BLaER1 treated with 17β-estradiol and CSF1 and Interleukin-3, amounts not matched to agents 10 nM and 100 nM (cell line): Measurements from ENCODE around the gene SLC2A10.
"Not testable (repeated sequence)": the region's sequence is repeated elsewhere in the genome, so short reads cannot be mapped to it uniquely, and the experiment has no call there.

Experiments used
- H3K27ac ChIP-seq, 11 experiments: shearing (Covaris generic); formaldehyde crosslinking; 2 replicates each; pipeline ENCODE4 v1.8.1; 2022
- H3K27me3 ChIP-seq, 11 experiments: shearing (Covaris generic); formaldehyde crosslinking; 2 replicates each; pipeline ENCODE4 v1.8.1; 2022
- H3K36me3 ChIP-seq, 11 experiments: shearing (Covaris generic); formaldehyde crosslinking; 2 replicates each; pipeline ENCODE4 v1.8.1; 2022
- H3K4me1 ChIP-seq, 10 experiments: shearing (Covaris generic); formaldehyde crosslinking; 2 replicates each; pipeline ENCODE4 v1.8.1; 2022
- H3K4me2 ChIP-seq, 11 experiments: shearing (Covaris generic); formaldehyde crosslinking; 2 replicates each; pipeline ENCODE4 v1.8.1; 2022
- H3K4me3 ChIP-seq, 10 experiments: shearing (Covaris generic); formaldehyde crosslinking; 2 replicates each; pipeline ENCODE4 v1.8.1; 2022
- H3K9ac ChIP-seq, 11 experiments: shearing (Covaris generic); formaldehyde crosslinking; 2 replicates each; pipeline ENCODE4 v1.8.1; 2022
- H3K9me3 ChIP-seq, 11 experiments: shearing (Covaris generic); formaldehyde crosslinking; replicated peaks in 1 of 11; 2 replicates each; pipeline ENCODE4 v1.8.1; 2022
- H4K20me1 ChIP-seq, 11 experiments: shearing (Covaris generic); formaldehyde crosslinking; 2 replicates each; pipeline ENCODE4 v1.8.1; 2022
- Cebpa-rat ChIP-seq, 11 experiments: shearing (Covaris generic); IDR thresholded peaks; 2 replicates each; pipeline ENCODE4 v1.8.1; 2022

Gene SLC2A10

DNA sequence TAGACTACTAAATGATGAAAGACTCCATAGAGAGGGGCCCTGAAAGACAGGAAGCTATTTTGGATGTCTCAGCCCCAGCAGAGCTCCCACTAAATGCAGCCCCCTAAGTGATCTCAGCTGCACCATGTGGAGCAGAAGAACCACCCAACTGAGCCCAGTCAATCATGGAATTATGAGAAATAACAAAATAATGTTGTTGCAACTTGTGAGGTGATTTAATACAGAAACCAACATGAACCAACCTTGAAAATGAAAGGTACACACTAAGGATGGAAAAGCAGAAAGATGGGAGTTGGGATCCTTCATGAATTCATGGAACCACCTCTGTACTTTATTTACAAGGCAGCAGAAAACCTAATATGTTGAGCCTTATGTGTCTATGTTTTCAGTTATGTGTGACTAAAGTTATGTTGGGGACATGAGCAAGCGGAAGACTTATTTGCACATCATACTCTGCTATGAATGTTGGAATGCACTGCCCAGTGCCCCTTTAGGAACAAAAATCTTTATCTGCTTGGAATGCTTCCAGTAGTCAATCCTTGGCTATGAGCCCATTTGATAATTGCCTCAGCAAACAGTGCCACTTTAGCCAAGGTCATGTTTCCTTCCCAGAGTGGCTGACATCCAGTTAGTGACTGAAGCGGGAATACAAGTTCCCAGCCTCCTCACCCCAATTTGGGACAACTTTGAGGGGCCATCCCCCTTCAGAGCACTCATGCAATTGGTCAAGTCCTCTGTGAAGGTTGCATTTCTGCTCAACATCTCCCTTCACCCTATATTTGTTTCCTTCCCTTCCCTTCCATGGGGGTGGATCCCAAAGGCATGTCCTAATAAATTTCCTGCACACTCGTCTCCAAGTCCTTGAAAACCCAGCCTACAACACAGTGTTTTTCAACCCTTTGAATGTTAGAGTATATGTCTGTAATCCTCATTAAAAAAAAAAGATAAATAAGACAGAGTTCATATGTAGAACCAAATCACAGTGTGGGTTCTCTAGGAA lies 38.6 kb upstream of the SLC2A10 start:
- peaks cover 20 to 44% (median 33%) of the 10 kb centered on the region in 11 experiments for H3K9me3 ChIP-seq
- TF ChIP-seq Cebpa-rat (IDR thresholded peaks at IDR 0.05) = no peak
- no peak overlapping the region for H3K27ac ChIP-seq
- H3K4me3 ChIP-seq = no peak overlapping the region
- no peak overlapping the region for H3K9ac ChIP-seq
- peaks cover 6 to 27% (median 20%) of the 10 kb centered on the region in 10 experiments for H3K4me1 ChIP-seq
- no peaks in the 10 kb centered on the region for H3K27me3 ChIP-seq
- H3K36me3 ChIP-seq = peaks cover 0 to 15% (median 0%) of the 10 kb centered on the region in 11 experiments; a peak in 5 of 22 replicates
- no peak overlapping the region for H3K4me2 ChIP-seq
- peaks cover 0 to 15% (median 0%) of the 10 kb centered on the region in 11 experiments; a peak in 5 of 22 replicates for H4K20me1 ChIP-seq

DNA sequence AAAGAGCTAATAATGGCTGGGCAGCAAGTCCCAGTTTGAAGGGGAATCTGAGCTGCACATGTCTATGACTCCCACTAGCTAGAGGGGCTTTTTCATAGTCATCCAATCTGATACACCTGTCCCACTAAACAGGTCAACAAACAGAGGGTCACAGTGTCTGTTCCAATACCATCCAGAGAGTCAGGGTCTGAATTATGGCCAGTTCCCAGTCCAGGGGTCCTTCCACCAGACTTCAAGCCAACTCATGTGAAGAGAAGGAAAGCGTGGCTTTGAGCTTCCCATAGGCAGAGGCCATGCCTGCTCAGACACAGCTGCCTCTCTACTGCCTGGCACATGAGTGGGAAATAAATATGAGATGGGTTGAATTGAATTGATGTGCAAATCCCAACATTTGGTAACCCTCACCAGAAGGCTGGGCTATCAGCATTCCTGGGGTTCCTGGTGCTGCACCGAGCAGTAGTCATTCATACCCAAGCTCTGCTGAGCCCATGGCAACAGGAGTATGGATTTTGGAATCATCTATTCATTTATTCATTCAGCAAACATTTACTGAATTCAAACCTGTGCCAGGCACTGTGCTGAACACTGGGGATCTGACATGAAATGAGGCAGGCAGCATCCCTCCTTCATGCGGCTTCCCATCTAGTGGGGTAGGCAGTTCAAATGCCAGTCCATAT lies 37.4 kb upstream of the SLC2A10 start:
- no peak overlapping the region for H3K4me3 ChIP-seq
- no peak overlapping the region for H3K27ac ChIP-seq
- TF ChIP-seq Cebpa-rat (IDR thresholded peaks at IDR 0.05) = no peak
- peaks cover under 1 to 27% (median 21%) of the 10 kb centered on the region in 10 experiments; a peak in 19 of 20 replicates for H3K4me1 ChIP-seq
- peaks cover 0 to 15% (median 0%) of the 10 kb centered on the region in 11 experiments; a peak in 5 of 22 replicates for H3K36me3 ChIP-seq
- H3K4me2 ChIP-seq = no peak overlapping the region
- H3K9ac ChIP-seq = no peak overlapping the region
- peaks cover 20 to 44% (median 33%) of the 10 kb centered on the region in 11 experiments for H3K9me3 ChIP-seq
- H3K27me3 ChIP-seq = no peaks in the 10 kb centered on the region
- H4K20me1 ChIP-seq = peaks cover 0 to 15% (median 0%) of the 10 kb centered on the region in 11 experiments; a peak in 5 of 22 replicates

GRCh38 chr20:46672543-46673148 lies 36.8 kb upstream of the SLC2A10 start:
- no peak overlapping the region for H3K27ac ChIP-seq
- H3K4me1 ChIP-seq = peaks cover 0 to 27% (median 21%) of the 10 kb centered on the region in 10 experiments; a peak in 17 of 20 replicates
- H3K9me3 ChIP-seq = peaks cover 20 to 44% (median 33%) of the 10 kb centered on the region in 11 experiments
- no peaks in the 10 kb centered on the region for H3K27me3 ChIP-seq
- peaks cover 0 to 15% (median 0%) of the 10 kb centered on the region in 11 experiments; a peak in 5 of 22 replicates for H3K36me3 ChIP-seq
- H3K4me3 ChIP-seq = no peak overlapping the region
- H3K9ac ChIP-seq = no peak overlapping the region
- no peak for TF ChIP-seq Cebpa-rat (IDR thresholded peaks at IDR 0.05)
- peaks cover 0 to 15% (median 0%) of the 10 kb centered on the region in 11 experiments; a peak in 5 of 22 replicates for H4K20me1 ChIP-seq
- H3K4me2 ChIP-seq = no peak overlapping the region

DNA sequence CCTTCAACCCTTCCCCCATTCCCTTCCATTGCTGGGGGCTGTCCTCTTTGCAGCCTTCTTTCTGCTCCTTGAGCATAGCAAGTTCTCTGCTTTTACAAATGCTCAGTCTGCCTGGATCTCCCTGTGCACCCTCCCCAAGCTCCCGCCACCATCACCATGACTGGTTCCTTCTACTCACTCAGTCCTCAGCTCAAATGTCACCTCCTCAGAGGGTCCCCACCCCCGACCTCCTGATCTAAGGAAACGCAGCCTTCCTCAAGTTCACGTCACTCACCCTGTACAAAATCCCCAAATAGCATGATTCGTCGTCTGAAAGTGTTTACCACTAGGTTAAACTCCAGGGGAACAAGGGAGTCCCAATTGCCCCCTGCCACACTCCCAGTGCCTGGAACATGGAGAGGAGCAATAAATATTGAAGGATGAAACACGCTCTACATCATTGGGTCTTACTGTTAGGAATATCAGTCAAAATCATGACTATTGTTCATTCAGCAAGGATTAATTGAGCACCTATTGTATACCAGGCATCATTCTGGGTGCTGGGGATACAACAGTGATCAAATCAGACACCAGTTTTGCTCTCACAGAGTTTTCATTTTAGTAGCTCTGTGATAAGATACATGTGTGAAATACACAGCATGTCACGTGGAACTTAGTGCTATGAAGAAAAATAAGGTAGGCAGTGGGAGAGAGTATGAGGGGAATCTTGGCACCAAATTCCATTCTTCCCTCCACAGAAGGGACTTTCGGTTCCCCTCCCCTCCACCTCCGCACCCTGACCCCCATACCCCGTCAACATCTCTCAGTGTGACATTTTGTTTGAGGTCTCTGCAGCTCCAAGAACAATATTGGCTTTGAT lies 35.8 kb upstream of the SLC2A10 start:
- Histone ChIP-seq H3K4me1 (peaks cover 0 to 27% (median 21%) of the 10 kb centered on the region in 10 experiments; a peak in 17 of 20 replicates), H3K9ac (no peak overlapping the region; a peak in 1 of 22 replicates), H3K9me3 (peaks cover 20 to 44% (median 33%) of the 10 kb centered on the region in 11 experiments), H3K4me2 (peak overlapping the region in 10 of 11 experiments; percentile 13 to 70 (median 59); a peak in 15 of 22 replicates), H4K20me1 (peaks cover 0 to 22% (median 0%) of the 10 kb centered on the region in 11 experiments; a peak in 6 of 22 replicates), H3K4me3 (no peak overlapping the region), H3K27ac (no peak overlapping the region), H3K27me3 (no peaks in the 10 kb centered on the region), H3K36me3 (peaks cover 0 to 15% (median 0%) of the 10 kb centered on the region in 11 experiments; a peak in 5 of 22 replicates)
- no peak for TF ChIP-seq Cebpa-rat (IDR thresholded peaks at IDR 0.05)

GRCh38 chr20:46674253-46675083 lies 35.0 kb upstream of the SLC2A10 start:
- Histone ChIP-seq H3K27me3 (no peaks in the 10 kb centered on the region), H3K4me1 (peaks cover 0 to 27% (median 21%) of the 10 kb centered on the region in 10 experiments; a peak in 17 of 20 replicates), H3K4me3 (no peak overlapping the region), H3K27ac (0 out of 22 replicates have a peak overlapping the region, but pooled peaks of 1 of the 11 experiments have one; percentile 1), H3K36me3 (peaks cover 0 to 15% (median 0%) of the 10 kb centered on the region in 11 experiments; a peak in 5 of 22 replicates), H4K20me1 (peaks cover 0 to 28% (median 3%) of the 10 kb centered on the region in 11 experiments; a peak in 9 of 22 replicates), H3K9me3 (peaks cover 20 to 37% (median 28%) of the 10 kb centered on the region in 11 experiments), H3K9ac (peak overlapping the region in 3 of 11 experiments; percentile 6 to 39 (median 17); a peak in 1 of 22 replicates), H3K4me2 (peak overlapping the region; percentile 13 to 70 (median 54); a peak in 20 of 22 replicates)
- no peak for TF ChIP-seq Cebpa-rat (IDR thresholded peaks at IDR 0.05)

GRCh38 chr20:46676649-46677316 lies 32.7 kb upstream of the SLC2A10 start:
- Histone ChIP-seq H3K4me1 (peaks cover 3 to 30% (median 23%) of the 10 kb centered on the region in 10 experiments; a peak in 18 of 20 replicates), H3K36me3 (peaks cover 10 to 23% (median 13%) of the 10 kb centered on the region in 11 experiments; a peak in 18 of 22 replicates), H3K9me3 (peaks cover 0 to 14% (median 6%) of the 10 kb centered on the region in 11 experiments; a peak in 15 of 22 replicates), H4K20me1 (peaks cover 14 to 50% (median 19%) of the 10 kb centered on the region in 11 experiments; a peak in 21 of 22 replicates)
- H3K27me3 ChIP-seq, H3K9ac ChIP-seq, H3K27ac ChIP-seq, H3K4me3 ChIP-seq, H3K4me2 ChIP-seq: not testable (repeated sequence)
